Activated naive CD4-positive, alpha-beta T cell treated with anti-CD3 and anti-CD28 coated beads for 36 hours (primary cell): Measurements from ENCODE around the gene CTDSP1. TPM values are rescaled to one million over a fixed set of nuclear protein-coding genes. Genes with fewer than 3 reads are reported as not detected.

Experiments
- CTCF ChIA-PET: fragments of 350-600 bp; sonication (Branson Sonifier 250); formaldehyde crosslinking; loops from one replicate; lab custom pipeline; 2021; ENCODE audit warnings: antibody characterized with exemption; lab: Charles Lee
- DNase-seq: peaks from one replicate; pipeline ENCODE4 v3.0.0-alpha.2; 2020
- H3K27ac Mint-ChIP-seq: one replicate; pipeline ENCODE4 v1.8.0; 2021; ENCODE audit warnings: mild to moderate bottlenecking, mixed read lengths
- H3K27me3 Mint-ChIP-seq: one replicate; pipeline ENCODE4 v1.8.0; 2021; ENCODE audit warnings: low read depth, mixed read lengths
- H3K36me3 Mint-ChIP-seq: one replicate; pipeline ENCODE4 v1.8.0; 2021; ENCODE audit warnings: low read depth, mixed read lengths
- H3K4me1 Mint-ChIP-seq: one replicate; pipeline ENCODE4 v1.8.0; 2021; ENCODE audit warnings: low read depth, mixed read lengths
- H3K4me3 Mint-ChIP-seq: one replicate; pipeline ENCODE4 v1.8.0; 2021; ENCODE audit warnings: mild to moderate bottlenecking, moderate library complexity, mixed read lengths
- H3K9me3 Mint-ChIP-seq: one replicate; pipeline ENCODE4 v1.8.0; 2021; ENCODE audit warnings: mixed read lengths
- intact Hi-C: fragments of 100-400 bp; cut with micrococcal nuclease; formaldehyde crosslinking; loops from one replicate; pipeline ENCODE4 v1.15.1; 2023
- total RNA-seq, 2 experiments: library from RNA; stranded (reverse); gene quantifications; one replicate each; pipeline ENCODE4 v1.2.3, GENCODE V29; 2021

CTDSP1 gene
- total RNA-seq, 2 experiments from 2014 or later, result 26.1 to 26.2 TPM

DNA sequence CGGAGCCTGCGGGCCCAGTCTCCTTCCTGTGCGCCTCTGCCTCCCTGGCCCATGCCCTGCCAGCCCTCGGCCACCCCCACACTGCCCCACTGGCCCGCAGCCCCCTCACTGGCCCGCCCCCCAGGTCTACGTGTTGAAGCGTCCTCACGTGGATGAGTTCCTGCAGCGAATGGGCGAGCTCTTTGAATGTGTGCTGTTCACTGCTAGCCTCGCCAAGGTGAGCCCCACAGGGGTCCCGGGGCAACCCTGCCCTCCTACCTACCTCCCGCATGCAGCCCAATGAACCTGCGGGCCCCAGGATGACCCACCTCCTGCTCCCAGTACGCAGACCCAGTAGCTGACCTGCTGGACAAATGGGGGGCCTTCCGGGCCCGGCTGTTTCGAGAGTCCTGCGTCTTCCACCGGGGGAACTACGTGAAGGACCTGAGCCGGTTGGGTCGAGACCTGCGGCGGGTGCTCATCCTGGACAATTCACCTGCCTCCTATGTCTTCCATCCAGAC, 3.3 kb downstream of the CTDSP1 start:
- H3K27ac Mint-ChIP-seq, result no peak overlapping the region
- no peaks in the 10 kb centered on the region for H3K9me3 Mint-ChIP-seq
- peaks cover 1% of the 10 kb centered on the region for H3K36me3 Mint-ChIP-seq
- H3K4me1 Mint-ChIP-seq, result peaks cover 39% of the 10 kb centered on the region
- no peak overlapping the region for H3K4me3 Mint-ChIP-seq
- intact Hi-C loops, result loop anchor here (10.0 kb wide), 1 partner anchor 772 kb away; the partner anchor contains the start of genes CNPPD1, RETREG2 and SLC23A3
- DNase-seq, result no peak
- CTCF ChIA-PET, result interaction anchor here (0.6 to 1.0 kb wide), 2 partner anchors 101 to 187 kb away, joined by 3 to 5 read pairs; no protein-coding TSS in a partner anchor
- peaks cover under 1% of the 10 kb centered on the region for H3K27me3 Mint-ChIP-seq

- H3K4me1 Mint-ChIP-seq, result peaks cover 39% of the 10 kb centered on the region
Observed at GRCh38 chr2:218403810-218404209, 4.1 kb downstream of the CTDSP1 start.

DNA sequence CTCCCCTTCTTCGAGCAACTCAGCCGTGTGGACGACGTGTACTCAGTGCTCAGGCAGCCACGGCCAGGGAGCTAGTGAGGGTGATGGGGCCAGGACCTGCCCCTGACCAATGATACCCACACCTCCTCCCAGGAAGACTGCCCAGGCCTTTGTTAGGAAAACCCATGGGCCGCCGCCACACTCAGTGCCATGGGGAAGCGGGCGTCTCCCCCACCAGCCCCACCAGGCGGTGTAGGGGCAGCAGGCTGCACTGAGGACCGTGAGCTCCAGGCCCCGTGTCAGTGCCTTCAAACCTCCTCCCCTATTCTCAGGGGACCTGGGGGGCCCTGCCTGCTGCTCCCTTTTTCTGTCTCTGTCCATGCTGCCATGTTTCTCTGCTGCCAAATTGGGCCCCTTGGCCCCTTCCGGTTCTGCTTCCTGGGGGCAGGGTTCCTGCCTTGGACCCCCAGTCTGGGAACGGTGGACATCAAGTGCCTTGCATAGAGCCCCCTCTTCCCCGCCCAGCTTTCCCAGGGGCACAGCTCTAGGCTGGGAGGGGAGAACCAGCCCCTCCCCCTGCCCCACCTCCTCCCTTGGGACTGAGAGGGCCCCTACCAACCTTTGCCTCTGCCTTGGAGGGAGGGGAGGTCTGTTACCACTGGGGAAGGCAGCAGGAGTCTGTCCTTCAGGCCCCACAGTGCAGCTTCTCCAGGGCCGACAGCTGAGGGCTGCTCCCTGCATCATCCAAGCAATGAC, 4.8 kb downstream of the CTDSP1 start:
- no peak overlapping the region for H3K4me3 Mint-ChIP-seq
- no peaks in the 10 kb centered on the region for H3K9me3 Mint-ChIP-seq
- H3K36me3 Mint-ChIP-seq, result peaks cover 1% of the 10 kb centered on the region
- intact Hi-C loops, result loop anchor here (5.0 to 10.0 kb wide), 2 partner anchors 268 to 770 kb away; partner anchors contain the start of genes CNPPD1, RETREG2, RNF25 and SLC23A3
- CTCF ChIA-PET, result interaction anchor here (0.7 to 1.2 kb wide), 2 partner anchors 102 to 114 kb away, joined by 3 read pairs; no protein-coding TSS in a partner anchor
- no peak for DNase-seq
- H3K27me3 Mint-ChIP-seq, result peaks cover 2% of the 10 kb centered on the region
- no peak overlapping the region for H3K27ac Mint-ChIP-seq
- peaks cover 39% of the 10 kb centered on the region for H3K4me1 Mint-ChIP-seq

More at GRCh38 chr2:218403810-218404209, 4.1 kb downstream of the CTDSP1 start:
- peaks cover 2% of the 10 kb centered on the region for H3K27me3 Mint-ChIP-seq
- H3K4me3 Mint-ChIP-seq, result no peak overlapping the region
- H3K27ac Mint-ChIP-seq, result no peak overlapping the region
- intact Hi-C loops, result loop anchor here (10.0 kb wide), 1 partner anchor 771 kb away; the partner anchor contains the start of genes CNPPD1, RETREG2 and SLC23A3
- CTCF ChIA-PET, result interaction anchor here (1.0 kb wide), 1 partner anchor 102 kb away, joined by 3 read pairs; no protein-coding TSS in a partner anchor
- H3K36me3 Mint-ChIP-seq, result peaks cover 1% of the 10 kb centered on the region
- H3K9me3 Mint-ChIP-seq, result no peaks in the 10 kb centered on the region
- no peak for DNase-seq

- Mint-ChIP-seq H3K36me3 (peaks cover 1% of the 10 kb centered on the region), H3K4me3 (peak overlapping the region; percentile 82), H3K4me1 (peaks cover 38% of the 10 kb centered on the region), H3K9me3 (no peaks in the 10 kb centered on the region), H3K27ac (peak overlapping the region; percentile 75), H3K27me3 (peaks cover 2% of the 10 kb centered on the region)
- DNase-seq, result no peak
- CTCF ChIA-PET, result interaction anchor here (0.7 to 1.2 kb wide), 2 partner anchors 103 to 114 kb away, joined by 3 read pairs; no protein-coding TSS in a partner anchor
- intact Hi-C loops, result loop anchor here (5.0 to 10.0 kb wide), 2 partner anchors 267 to 770 kb away; partner anchors contain the start of genes CNPPD1, RETREG2, RNF25 and SLC23A3
Observed at GRCh38 chr2:218405086-218405745, 5.5 kb downstream of the CTDSP1 start.

- Mint-ChIP-seq H3K36me3 (peaks cover 1% of the 10 kb centered on the region), H3K4me1 (peaks cover 38% of the 10 kb centered on the region), H3K27ac (peak overlapping the region; percentile 75), H3K4me3 (peak overlapping the region; percentile 82), H3K9me3 (no peaks in the 10 kb centered on the region), H3K27me3 (peaks cover 2% of the 10 kb centered on the region)
- DNase-seq, result no peak
- intact Hi-C loops, result loop anchor here (1.0 to 10.0 kb wide), 15 partner anchors 9 to 983 kb away; partner anchors contain the start of genes AAMP, BCS1L, CNOT9 and CNPPD1
- CTCF ChIA-PET, result interaction anchor here (0.7 kb wide), 1 partner anchor 115 kb away, joined by 3 read pairs; no protein-coding TSS in a partner anchor
Observed at GRCh38 chr2:218405746-218406208, 6.1 kb downstream of the CTDSP1 start.

- peaks cover 34% of the 10 kb centered on the region for H3K4me1 Mint-ChIP-seq
- peak; percentile 96 for DNase-seq
- intact Hi-C loops, result loop anchor here (1.0 to 10.0 kb wide), 15 partner anchors 10 to 982 kb away; partner anchors contain the start of genes AAMP, BCS1L, CNOT9 and CNPPD1
- peak overlapping the region; percentile 75 for H3K27ac Mint-ChIP-seq
- H3K36me3 Mint-ChIP-seq, result peaks cover 1% of the 10 kb centered on the region
- H3K27me3 Mint-ChIP-seq, result peaks cover 2% of the 10 kb centered on the region
- CTCF ChIA-PET, result interaction anchor here (0.8 to 1.2 kb wide), 4 partner anchors 59 to 300 kb away, joined by 3 to 5 read pairs (median 3); no protein-coding TSS in a partner anchor
- H3K4me3 Mint-ChIP-seq, result peak overlapping the region; percentile 82
- no peaks in the 10 kb centered on the region for H3K9me3 Mint-ChIP-seq
Observed at GRCh38 chr2:218406209-218406948, 6.7 kb downstream of the CTDSP1 start.

- peak overlapping the region; percentile 61 for H3K4me3 Mint-ChIP-seq
- peaks cover 30% of the 10 kb centered on the region for H3K4me1 Mint-ChIP-seq
- CTCF ChIA-PET, result interaction anchor here (0.8 to 1.2 kb wide), 5 partner anchors 58 to 304 kb away, joined by 3 to 5 read pairs (median 3); partner anchors contain the start of gene TTLL4
- H3K27me3 Mint-ChIP-seq, result peaks cover 2% of the 10 kb centered on the region
- DNase-seq, result peak; percentile 62
- intact Hi-C loops, result loop anchor here (1.0 to 10.0 kb wide), 16 partner anchors 11 to 981 kb away; partner anchors contain the start of genes AAMP, BCS1L, CNOT9 and CNPPD1
- peak overlapping the region; percentile 65 for H3K27ac Mint-ChIP-seq
- H3K9me3 Mint-ChIP-seq, result no peaks in the 10 kb centered on the region
- peaks cover 1% of the 10 kb centered on the region for H3K36me3 Mint-ChIP-seq
Observed at GRCh38 chr2:218406949-218407618, 7.4 kb downstream of the CTDSP1 start.

DNA sequence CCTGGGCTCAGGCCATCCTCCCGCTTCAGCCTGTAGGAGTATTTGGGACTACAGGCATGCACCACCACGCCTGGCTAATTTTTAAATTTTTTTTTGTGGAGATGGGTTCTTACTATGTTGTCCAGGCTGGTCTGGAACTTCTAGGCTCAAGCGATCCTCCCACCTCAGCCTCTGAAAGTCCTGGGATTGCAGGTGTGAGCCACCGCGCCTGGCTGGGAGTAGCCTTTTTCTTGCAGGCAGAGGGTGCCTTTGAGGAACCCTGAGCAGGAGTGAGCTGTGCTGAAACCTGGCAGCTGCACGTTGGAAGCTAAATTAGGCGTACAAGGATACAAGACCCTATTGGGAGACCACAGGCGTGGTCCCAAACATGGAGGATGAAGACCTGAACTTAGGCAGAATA, 8.0 kb downstream of the CTDSP1 start:
- H3K4me3 Mint-ChIP-seq, result no peak overlapping the region
- peaks cover 34% of the 10 kb centered on the region for H3K4me1 Mint-ChIP-seq
- no peaks in the 10 kb centered on the region for H3K9me3 Mint-ChIP-seq
- CTCF ChIA-PET, result interaction anchor here (1.2 kb wide), 1 partner anchor 303 kb away, joined by 3 read pairs; the partner anchor contains the start of gene TTLL4
- H3K27ac Mint-ChIP-seq, result no peak overlapping the region
- H3K36me3 Mint-ChIP-seq, result peaks cover 1% of the 10 kb centered on the region
- intact Hi-C loops, result loop anchor here (1.0 to 10.0 kb wide), 4 partner anchors 109 to 767 kb away; partner anchors contain the start of genes AAMP, CNPPD1, PNKD and RETREG2
- no peak for DNase-seq
- peaks cover 2% of the 10 kb centered on the region for H3K27me3 Mint-ChIP-seq

DNA sequence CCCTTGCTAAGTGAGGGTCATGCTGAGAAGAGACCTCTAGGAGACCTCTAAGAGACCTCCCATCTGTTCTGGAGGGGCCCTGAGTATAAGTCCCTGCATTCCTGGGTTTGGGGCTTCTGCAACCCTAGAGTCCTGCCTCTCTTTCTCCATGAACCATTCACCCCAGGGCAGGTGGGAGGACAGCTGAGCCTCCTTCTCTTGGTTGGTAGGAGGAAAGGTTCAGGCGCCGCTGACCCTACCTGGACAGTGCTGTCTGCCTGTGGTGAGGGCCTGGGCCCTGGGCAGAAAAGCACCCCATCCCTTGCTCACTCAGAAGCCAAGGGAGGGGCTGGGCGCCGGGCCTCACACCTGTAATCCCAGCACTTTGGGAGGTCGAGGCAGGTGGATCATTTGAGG, 18.7 kb downstream of the CTDSP1 start:
- Mint-ChIP-seq H3K27ac (no peak overlapping the region), H3K36me3 (no peaks in the 10 kb centered on the region), H3K4me3 (no peak overlapping the region), H3K4me1 (no peaks in the 10 kb centered on the region), H3K9me3 (no peaks in the 10 kb centered on the region), H3K27me3 (no peaks in the 10 kb centered on the region)
- intact Hi-C loops, result no loop called here
- CTCF ChIA-PET, result no interaction called here
- no peak for DNase-seq

DNA sequence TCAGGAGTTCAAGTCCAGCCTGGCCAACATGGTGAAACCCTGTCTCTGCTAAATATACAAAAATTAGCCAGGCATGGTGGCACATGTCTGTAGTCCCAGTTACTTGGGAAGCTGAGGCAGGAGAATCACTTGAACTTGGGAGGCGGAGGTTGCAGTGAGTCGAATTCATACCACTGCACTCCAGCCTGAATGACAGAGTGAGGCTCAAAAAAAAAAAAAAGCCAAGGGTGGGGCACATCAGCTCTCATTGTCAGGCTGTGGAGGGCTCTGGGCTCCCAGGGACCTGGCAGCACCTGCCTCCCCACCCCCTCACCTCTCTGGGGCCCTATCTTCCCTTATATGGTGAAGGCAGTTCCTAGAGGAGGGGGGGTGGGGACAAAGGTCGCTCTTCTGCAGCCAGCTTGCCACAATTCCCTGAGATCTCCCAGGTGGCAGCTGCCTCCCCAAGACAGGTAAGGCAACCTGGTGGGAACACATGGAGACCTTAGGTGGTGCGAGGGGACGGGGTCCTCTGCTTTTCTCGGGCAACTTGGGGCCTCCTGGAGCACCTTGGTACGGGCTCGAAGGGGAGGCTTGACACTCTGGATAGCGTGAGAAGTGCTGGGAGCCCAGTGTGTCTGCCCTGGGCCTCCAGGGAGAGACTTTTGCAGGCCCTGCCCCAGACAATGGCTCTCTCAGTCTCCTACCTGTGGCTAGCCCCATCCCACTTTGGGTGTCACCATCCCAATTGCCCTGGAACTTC, 19.2 kb downstream of the CTDSP1 start, which contains the start of gene VIL1:
VIL1 (plus strand) TSS at position 407 of the 742 bp plus-strand sequence. CDS start 4,656 bp downstream, outside the sequence.
- Mint-ChIP-seq H3K4me1 (no peaks in the 10 kb centered on the region), H3K9me3 (no peaks in the 10 kb centered on the region), H3K27ac (no peak within 1 kb of the TSS), H3K27me3 (no peaks in the 10 kb centered on the region), H3K4me3 (no peak within 1 kb of the TSS), H3K36me3 (no peaks in the 10 kb centered on the region)
- intact Hi-C loops, result no loop called here
- DNase-seq, result no peak
- CTCF ChIA-PET, result no interaction called here
